Left kidney (tissue), 2 donors: Measurements from ENCODE around the gene MFSD2A. TPM values are rescaled to one million over a fixed set of nuclear protein-coding genes. Genes with fewer than 3 reads are reported as not detected.
"Not testable (repeated sequence)": the region's sequence is repeated elsewhere in the genome, so short reads cannot be mapped to it uniquely, and the experiment has no call there.

Source experiments
- DNase-seq: peaks from one replicate; pipeline ENCODE4 v3.0.0-alpha.2; 2013
- polyA plus RNA-seq: library from polyadenylated mRNA; unstranded; fragments of 120-200 nt; gene quantifications from one replicate; pipeline ENCODE4 v1.2.1, GENCODE V29; 2013; ENCODE audit not compliant: insufficient read length

MFSD2A gene
- polyA plus RNA-seq, 1 donor = 2.0 TPM

GRCh38 chr1:39940253-39940652, 14.7 kb upstream of the MFSD2A start:
- no peak for DNase-seq

- DNase-seq = no peak
Measured at GRCh38 chr1:39940980-39941871, 13.7 kb upstream of the MFSD2A start.

- DNase-seq = no peak
Measured at GRCh38 chr1:39943471-39944290, 11.3 kb upstream of the MFSD2A start.

- DNase-seq = no peak
Measured at GRCh38 chr1:39944410-39945112, 10.4 kb upstream of the MFSD2A start.

- no peak for DNase-seq
Measured at GRCh38 chr1:39946216-39946615, 8.7 kb upstream of the MFSD2A start.

GRCh38 chr1:39947260-39947659, 7.7 kb upstream of the MFSD2A start:
- no peak for DNase-seq

GRCh38 chr1:39949891-39950290, 5.1 kb upstream of the MFSD2A start:
- no peak for DNase-seq

GRCh38 chr1:39951926-39952325, 3.0 kb upstream of the MFSD2A start:
- DNase-seq = no peak

GRCh38 chr1:39952359-39953110, 2.4 kb upstream of the MFSD2A start:
- DNase-seq = no peak

- DNase-seq = no peak
Measured at GRCh38 chr1:39954324-39954869, 548 bp upstream of the MFSD2A start.

- DNase-seq = no peak
Measured at GRCh38 chr1:39955547-39956539, 898 bp downstream of the MFSD2A start.

- DNase-seq = no peak
Measured at GRCh38 chr1:39957299-39958015, 2.5 kb downstream of the MFSD2A start.

- no peak for DNase-seq
Measured at GRCh38 chr1:39958403-39959200, 3.7 kb downstream of the MFSD2A start.

GRCh38 chr1:39959651-39960333, 4.8 kb downstream of the MFSD2A start:
- DNase-seq = no peak

- DNase-seq = no peak
Measured at GRCh38 chr1:39960431-39960958, 5.5 kb downstream of the MFSD2A start.

GRCh38 chr1:39962450-39962825, 7.5 kb downstream of the MFSD2A start:
- DNase-seq = no peak

- not testable (repeated sequence) for DNase-seq
Measured at GRCh38 chr1:39962964-39963363, 8.0 kb downstream of the MFSD2A start.

- DNase-seq = no peak
Measured at GRCh38 chr1:39964552-39964951, 9.6 kb downstream of the MFSD2A start.
